Breast epithelium (tissue), 3 donors: ENCODE results near the gene NOL7.

Experiments used
- POLR2A ChIP-seq: fragments of 450-650 bp; IDR thresholded peaks from one replicate; pipeline ENCODE4 v1.6.1; 2016; ENCODE audit warnings: antibody characterized with exemption, mild to moderate bottlenecking, moderate library complexity
- TF ChIP-seq, protein P1 (sequence below), 3 donors: fragments of 450-650 bp; IDR thresholded peaks; one replicate each; pipeline ENCODE4 v1.5.1; 2016 to 2017; ENCODE audit warnings: antibody characterized with exemption in 3 of 3, mild to moderate bottlenecking in 3 of 3, moderate library complexity in 3 of 3

DNA sequence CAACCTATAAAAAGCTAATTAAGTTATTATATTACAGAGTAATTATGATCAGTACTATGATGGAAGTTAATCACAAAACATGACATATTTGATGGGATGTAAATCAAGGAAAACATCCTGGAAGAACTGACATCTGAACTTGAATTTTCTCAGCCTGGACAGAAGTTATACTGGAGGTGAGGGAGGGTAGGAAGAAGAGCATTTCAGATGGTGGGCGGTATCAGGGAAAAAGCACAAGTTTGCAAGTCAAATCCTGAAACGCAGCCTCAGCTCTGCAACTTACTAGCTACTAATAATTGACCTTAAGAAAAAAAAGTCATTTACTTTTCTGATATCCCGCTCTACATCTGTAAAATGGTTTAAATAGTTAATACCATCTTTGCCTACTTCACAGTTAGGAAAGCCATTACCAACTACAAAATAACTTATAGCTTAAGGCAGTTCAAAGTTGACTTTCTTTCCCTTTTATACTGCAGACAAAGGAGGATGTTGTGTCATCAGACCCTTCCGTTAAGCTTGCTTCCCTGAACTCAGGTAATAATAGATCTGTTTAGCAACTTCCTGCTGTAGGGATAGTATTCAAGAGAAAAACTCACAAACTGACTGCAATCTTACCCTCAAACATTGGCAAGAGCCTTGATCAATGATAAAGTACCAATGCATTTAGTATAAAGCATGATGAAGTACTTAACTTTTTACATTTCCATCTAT, 21.0 kb downstream of the NOL7 start:
- TF ChIP-seq POLR2A = no peak
- TF ChIP-seq, protein P1, sequence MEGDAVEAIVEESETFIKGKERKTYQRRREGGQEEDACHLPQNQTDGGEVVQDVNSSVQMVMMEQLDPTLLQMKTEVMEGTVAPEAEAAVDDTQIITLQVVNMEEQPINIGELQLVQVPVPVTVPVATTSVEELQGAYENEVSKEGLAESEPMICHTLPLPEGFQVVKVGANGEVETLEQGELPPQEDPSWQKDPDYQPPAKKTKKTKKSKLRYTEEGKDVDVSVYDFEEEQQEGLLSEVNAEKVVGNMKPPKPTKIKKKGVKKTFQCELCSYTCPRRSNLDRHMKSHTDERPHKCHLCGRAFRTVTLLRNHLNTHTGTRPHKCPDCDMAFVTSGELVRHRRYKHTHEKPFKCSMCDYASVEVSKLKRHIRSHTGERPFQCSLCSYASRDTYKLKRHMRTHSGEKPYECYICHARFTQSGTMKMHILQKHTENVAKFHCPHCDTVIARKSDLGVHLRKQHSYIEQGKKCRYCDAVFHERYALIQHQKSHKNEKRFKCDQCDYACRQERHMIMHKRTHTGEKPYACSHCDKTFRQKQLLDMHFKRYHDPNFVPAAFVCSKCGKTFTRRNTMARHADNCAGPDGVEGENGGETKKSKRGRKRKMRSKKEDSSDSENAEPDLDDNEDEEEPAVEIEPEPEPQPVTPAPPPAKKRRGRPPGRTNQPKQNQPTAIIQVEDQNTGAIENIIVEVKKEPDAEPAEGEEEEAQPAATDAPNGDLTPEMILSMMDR (IDR thresholded peaks at IDR 0.05) = no peak
